HG03095 (cell line): Measurements from ENCODE around the gene LRRC36.

Source experiments
- ATAC-seq: cut with Tn5 transposase; IDR thresholded peaks from one replicate; pipeline ENCODE4 v1.9.1; 2021; ENCODE audit warnings: moderate library complexity; ENCODE audit not compliant: unreplicated experiment

The LRRC36 gene

GRCh38 chr16:67421030-67421429 lies 94.4 kb downstream of the LRRC36 start:
- ATAC-seq: no peak

DNA sequence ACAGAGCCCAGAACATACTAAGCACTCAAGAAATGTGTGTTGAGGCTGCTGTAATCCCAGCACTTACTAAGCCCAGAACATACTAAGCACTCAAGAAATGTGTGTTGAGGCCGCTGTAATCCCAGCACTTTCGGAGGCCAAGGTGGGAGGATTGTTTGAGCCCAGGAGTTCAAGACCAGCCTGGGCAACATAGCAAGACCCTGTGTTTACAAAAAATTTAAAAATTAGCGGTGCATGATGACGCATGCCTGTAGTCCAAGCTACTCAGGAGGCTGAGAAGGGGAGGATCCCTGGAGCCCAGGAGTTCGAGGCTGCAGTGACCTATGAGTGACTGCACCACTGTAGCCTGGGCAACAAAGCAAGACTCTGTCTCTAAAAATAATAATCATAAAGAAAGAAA lies 96.4 kb downstream of the LRRC36 start:
- ATAC-seq: no peak

- ATAC-seq: no peak
Measured at GRCh38 chr16:67423611-67424260, 97.1 kb downstream of the LRRC36 start.

DNA sequence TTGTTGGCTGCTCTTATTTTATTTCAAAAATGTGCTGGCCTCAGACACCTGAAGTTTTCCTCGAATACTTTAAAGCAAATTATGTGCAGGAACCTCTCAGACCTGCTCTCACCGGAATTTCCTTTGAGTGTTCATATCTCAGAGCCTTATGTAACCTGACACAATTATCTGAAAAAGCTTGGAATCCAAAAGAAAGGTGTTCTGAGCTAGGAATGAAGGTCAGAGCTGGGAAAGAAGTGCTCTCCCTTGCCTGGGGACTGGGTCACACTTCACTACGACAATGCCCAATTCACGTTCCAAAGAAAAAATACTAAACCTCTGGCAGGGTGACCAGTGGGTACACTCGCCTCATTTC lies 97.6 kb downstream of the LRRC36 start:
- no peak for ATAC-seq

DNA sequence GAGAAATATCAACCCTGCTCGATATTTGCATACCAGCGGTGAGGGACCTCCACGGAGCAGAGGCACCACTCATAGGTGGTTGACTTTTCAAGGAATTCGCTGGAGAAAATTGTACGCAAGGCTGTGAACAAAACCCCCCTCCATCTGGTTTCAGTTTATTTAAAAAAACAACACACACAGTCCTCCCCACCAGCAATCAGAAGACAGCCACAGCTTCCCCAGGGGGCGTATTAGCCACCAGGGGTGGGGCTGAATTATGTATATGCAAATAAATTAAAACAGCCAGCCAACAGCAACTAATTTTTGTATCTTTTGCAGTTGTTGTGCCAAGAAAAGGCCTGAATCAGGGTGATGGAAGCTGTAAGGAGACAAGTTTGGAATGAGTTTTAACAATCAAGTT lies 98.4 kb downstream of the LRRC36 start:
- ATAC-seq: no peak

DNA sequence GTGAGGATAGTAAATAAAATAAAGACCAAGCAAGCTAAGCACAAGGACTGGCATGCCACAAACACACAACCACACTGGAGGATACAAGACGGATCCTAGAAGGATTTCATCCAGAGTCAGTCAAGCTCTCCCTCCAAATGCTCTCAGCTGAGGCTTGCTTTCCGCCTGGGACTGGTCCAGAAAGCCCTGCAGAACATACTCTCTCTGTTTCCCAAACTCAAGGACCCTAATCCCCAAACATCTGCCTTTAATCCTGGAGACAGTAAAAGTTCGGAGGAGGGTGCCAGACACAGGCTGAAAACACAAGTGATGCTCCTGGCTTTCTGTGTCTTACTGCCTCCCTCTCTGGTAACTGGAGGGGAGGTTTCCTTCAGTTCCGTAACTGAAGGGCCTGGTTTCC lies 99.0 kb downstream of the LRRC36 start:
- no peak for ATAC-seq

DNA sequence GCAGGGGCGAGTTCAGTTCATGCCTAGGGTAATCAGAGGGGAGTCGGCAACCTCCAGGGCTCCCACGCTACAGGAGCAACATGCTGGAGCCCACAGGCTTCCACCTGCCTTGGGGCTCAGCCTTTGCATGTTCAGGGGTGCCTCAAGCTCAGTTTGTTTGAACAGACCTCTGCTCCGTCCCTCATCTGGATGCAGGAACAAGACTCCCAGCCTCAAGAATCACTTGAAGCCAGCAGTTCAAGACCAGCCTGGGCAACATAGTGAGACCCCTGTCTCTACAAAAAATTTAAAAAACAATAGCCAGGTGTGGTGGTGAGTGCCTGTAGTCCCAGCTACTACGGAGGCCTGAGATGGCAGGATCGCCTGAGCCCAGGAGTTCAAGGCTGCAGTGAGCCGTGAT lies 99.4 kb downstream of the LRRC36 start:
- no peak for ATAC-seq

DNA sequence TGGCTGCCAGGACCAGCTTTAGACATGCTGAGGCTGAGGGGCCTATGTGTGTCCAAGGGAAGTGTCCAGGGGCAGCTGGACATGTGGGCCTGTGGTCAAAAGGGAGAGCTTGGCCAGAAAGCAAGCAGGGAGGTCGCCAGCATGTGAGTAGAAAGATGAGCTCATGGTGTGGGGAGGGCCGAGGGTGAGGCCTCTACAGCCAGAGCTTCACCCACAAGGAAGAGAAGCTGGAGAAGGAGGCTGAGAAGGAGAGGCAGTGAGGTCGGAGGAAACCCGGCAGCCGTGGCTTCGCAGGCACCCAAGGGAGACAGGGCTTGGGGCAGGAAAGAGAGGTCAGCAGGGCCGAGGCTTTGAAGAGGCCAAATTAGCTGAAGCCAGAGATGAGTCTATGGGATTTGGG lies 100.3 kb downstream of the LRRC36 start:
- no peak for ATAC-seq

DNA sequence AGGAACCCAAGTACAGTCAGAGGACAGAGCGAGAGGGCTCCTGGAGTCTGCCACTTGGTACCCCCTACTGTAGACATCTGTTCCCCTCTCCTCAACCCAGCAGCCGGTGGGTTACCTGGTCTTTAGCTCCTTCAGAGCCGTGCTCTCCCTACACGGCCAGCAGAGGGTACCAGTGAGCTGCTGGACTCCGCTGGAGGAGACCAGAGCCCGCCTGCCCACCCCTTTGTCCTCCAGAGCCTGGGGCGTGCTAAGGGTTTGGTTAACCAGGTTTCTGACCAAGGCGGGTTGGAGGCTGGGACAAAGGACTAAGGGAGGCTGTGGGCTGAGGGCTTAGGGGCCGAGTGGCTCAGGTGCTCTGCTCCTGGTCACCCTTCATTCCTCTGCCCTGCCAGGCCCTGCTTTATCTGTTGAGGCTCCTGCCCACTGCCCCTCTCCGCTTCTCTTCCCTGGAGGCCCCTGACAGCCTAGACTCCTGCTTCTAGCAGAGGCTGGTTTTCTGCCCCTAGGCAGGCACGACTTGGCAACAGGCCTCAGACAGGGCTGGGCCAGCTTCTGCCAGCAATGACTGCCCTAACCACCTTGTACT lies 101.6 kb downstream of the LRRC36 start:
- ATAC-seq: no peak

GRCh38 chr16:67429053-67429798 lies 102.6 kb downstream of the LRRC36 start:
- no peak for ATAC-seq

DNA sequence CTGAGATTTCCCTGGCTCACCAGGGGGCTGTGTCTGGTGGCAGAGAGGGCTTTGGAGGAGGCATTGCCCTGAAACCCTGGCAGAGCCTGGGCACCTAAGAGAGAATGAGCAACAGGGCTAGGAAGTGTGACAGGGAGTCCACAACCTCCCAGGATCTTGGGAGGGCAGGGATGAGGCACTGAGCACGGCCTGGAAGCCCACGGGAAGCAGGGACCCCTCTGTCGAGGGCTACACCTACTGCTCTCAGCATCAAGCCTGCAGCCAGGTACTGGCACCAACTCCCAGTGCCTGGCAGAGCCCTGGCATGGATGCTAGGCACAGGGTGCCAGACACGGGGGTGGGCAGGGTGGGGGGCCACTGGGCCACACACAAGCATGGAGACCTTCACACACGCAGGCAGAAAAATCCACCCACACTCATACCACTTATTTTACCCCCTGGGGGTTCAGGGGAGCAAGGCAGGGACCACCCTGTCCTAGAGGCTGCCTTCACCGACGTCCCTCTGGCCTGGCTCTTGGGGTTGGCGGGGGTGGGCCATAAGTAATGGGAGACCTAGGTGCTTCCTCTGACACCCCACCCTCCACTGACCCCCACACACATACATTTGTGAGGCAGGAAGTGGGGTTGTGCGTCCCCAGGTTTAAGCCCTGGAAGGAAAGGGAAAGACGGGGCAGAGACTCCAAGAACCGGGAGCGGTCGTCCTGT lies 103.3 kb downstream of the LRRC36 start:
- ATAC-seq: no peak

DNA sequence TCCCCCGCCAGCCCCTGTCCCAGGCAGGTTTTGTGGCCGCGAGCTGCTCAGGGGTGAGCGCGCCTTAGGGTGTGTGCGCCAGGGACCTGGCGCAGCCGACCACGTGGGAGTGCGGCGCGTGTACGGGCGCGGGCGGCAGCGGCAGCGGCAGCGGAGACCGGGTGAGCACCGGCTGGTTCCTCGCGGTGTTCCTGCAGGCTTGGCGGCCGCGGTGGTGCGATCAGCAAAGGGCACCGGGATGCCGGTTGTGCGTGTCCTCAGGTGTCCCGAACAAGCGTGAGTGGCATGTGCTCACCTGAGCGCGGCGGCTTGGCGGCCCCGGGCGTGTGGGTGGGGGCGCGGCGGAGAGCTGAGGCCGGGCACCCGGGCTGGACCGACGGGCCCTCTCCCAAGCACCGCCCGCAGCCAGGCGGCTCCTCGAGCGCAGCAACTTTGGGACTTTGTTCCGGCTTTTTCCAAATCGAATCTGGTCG lies 103.9 kb downstream of the LRRC36 start:
- ATAC-seq: no peak

DNA sequence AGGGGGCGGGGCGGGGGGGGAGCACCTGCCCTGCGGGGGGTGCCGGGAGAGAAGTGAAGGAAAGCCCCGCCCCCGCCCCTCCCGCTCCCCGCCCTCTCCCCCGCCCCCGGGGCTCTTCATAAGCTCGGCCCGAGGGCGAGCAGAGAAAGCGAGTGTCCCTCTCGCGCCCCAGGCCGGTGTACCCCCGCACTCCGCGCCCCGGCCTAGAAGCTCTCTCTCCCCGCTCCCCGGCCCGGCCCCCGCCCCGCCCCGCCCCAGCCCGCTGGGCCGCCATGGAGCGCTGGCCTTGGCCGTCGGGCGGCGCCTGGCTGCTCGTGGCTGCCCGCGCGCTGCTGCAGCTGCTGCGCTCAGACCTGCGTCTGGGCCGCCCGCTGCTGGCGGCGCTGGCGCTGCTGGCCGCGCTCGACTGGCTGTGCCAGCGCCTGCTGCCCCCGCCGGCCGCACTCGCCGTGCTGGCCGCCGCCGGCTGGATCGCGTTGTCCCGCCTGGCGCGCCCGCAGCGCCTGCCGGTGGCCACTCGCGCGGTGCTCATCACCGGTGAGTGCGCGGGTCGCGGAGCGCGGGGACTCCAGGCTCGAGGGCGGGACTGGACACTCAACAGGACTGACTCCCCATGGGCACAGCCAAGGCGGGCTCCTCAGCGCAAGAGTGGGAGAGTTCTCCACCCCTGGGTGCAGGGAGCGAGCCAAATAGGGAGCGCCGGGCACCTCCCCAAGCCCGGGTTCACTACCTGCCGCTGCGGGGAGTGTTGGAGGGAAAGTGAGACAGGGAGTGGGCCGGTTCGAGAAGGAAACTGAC lies 104.6 kb downstream of the LRRC36 start, which contains the start of gene HSD11B2:
Gene HSD11B2 (plus strand): TSS at position 145 of the 798 bp plus-strand sequence. CDS start 128 bp downstream, at position 273.
- no peak for ATAC-seq

- ATAC-seq: no peak
Measured at GRCh38 chr16:67431775-67432505, 105.3 kb downstream of the LRRC36 start.

DNA sequence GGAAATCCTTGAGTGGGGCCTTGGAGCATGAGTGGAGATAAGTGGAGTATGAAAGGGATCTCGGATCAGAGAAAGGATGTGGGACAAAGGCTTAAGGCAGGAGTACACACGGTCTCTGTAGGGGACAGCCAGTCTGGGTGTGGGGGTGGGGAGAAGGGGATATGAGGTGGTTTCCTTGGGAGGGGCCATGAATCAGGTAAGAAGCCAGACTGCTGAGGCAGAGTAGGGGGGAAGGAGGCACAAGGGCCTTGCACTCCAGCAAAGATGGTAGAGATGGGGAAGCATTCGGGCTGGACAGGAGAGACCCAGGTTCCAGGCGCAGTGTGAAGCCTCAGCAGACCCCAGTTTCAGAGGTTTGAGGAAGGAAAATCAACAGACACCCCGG lies 105.9 kb downstream of the LRRC36 start:
- ATAC-seq: no peak

DNA sequence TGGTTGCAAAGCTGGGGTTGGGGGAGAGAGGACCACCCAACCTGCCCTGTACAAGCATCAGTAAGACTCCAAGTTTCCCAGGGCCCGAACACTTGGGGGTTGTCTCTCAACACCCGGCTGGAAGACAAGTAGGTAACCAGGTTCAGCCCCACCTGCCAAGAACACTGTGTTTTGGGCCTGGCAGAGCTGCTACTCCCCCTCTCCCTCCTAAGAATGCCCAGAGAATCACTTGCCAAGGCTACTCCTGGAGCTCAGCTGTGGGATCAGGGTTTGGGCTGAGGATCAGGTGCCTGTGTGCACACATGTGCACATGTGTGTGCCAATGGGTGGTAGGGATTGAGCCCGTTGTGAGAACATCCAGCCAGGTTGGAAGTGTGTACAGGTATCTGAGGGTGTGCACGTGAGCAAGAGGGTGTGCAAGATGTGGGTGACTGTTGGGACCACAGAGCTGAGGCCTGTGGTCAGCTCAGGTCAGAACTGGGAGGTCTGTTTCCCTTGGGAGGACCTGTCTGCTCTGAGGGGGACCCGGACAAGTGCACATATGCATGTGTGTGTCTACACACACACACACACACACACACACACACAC lies 106.6 kb downstream of the LRRC36 start:
- ATAC-seq: no peak
